ENCODE measurements around the gene LRRC1. TPM values are rescaled to one million over a fixed set of nuclear protein-coding genes. Genes with fewer than 3 reads are reported as not detected.

The LRRC1 gene
- polyA plus RNA-seq, 1 experiment = 13.9 TPM

DNA sequence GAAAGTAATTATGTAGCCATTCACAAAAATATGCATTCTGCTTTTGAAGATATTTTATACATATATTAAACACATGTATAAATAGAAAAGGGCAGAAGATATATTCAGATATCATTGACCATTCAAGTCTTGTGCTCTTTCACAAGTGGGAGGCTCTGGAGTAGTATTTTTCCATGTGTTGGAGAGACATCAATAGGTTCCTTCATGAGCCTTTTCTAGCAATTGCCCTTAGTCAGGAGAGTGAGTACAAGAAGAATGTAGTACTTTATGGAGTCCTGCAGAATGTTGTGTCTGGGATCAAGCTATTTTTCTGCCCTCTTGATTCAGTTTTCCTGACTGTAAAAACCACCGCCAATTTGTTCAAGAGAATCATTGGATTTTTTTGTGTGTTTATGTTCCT lies 117.9 kb downstream of the LRRC1 start:
- CTCF ChIA-PET = no interaction called here
- TF ChIP-seq, protein P1, sequence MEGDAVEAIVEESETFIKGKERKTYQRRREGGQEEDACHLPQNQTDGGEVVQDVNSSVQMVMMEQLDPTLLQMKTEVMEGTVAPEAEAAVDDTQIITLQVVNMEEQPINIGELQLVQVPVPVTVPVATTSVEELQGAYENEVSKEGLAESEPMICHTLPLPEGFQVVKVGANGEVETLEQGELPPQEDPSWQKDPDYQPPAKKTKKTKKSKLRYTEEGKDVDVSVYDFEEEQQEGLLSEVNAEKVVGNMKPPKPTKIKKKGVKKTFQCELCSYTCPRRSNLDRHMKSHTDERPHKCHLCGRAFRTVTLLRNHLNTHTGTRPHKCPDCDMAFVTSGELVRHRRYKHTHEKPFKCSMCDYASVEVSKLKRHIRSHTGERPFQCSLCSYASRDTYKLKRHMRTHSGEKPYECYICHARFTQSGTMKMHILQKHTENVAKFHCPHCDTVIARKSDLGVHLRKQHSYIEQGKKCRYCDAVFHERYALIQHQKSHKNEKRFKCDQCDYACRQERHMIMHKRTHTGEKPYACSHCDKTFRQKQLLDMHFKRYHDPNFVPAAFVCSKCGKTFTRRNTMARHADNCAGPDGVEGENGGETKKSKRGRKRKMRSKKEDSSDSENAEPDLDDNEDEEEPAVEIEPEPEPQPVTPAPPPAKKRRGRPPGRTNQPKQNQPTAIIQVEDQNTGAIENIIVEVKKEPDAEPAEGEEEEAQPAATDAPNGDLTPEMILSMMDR (IDR thresholded peaks at IDR 0.05; ENCODE audit: low read depth, low read length) = no peak

DNA sequence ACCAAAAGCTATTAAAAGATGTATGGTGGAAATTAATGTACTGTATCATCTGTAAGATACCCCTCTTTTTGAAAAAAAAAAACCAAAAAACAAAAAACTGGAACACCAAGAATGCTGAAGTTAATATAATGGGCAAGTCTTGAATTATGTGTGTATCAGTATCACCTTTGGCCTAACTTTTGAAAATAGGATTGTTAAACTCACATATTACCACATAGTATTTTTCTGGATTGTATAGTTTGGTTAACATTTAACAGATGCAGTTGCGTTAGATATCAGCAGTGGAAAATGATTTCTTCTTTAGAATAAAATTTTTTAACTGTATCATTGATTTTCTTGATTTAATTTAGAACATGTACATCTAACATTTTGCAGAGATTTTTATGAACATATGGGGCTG lies 118.5 kb downstream of the LRRC1 start:
- no peak overlapping the region for H3K4me3 ChIP-seq (ENCODE audit: low read depth, low read length)
- DNase-seq (ENCODE audit: low read depth, low spot score) = no peak
- no peak overlapping the region for H3K27ac ChIP-seq (ENCODE audit: low read depth, low read length)
- H3K9me3 ChIP-seq (ENCODE audit: control insufficient read depth, insufficient read depth, low read length) = no peaks in the 10 kb centered on the region
- CTCF ChIA-PET = no interaction called here
- POLR2A ChIA-PET = no interaction called here
- no peaks in the 10 kb centered on the region for H3K27me3 ChIP-seq (ENCODE audit: control insufficient read depth, insufficient read depth, low read length)
- TF ChIP-seq, protein P1 (IDR thresholded peaks at IDR 0.05; ENCODE audit: low read depth, low read length) = no peak

More for the DNA sequence above, 117.9 kb downstream of the LRRC1 start:
- POLR2A ChIA-PET = no interaction called here
- no peak for DNase-seq (ENCODE audit: low read depth, low spot score)
- Histone ChIP-seq H3K4me3 (ENCODE audit: low read depth, low read length) (no peak overlapping the region), H3K9me3 (ENCODE audit: control insufficient read depth, insufficient read depth, low read length) (no peaks in the 10 kb centered on the region), H3K27ac (ENCODE audit: low read depth, low read length) (no peak overlapping the region), H3K27me3 (ENCODE audit: control insufficient read depth, insufficient read depth, low read length) (no peaks in the 10 kb centered on the region)

DNA sequence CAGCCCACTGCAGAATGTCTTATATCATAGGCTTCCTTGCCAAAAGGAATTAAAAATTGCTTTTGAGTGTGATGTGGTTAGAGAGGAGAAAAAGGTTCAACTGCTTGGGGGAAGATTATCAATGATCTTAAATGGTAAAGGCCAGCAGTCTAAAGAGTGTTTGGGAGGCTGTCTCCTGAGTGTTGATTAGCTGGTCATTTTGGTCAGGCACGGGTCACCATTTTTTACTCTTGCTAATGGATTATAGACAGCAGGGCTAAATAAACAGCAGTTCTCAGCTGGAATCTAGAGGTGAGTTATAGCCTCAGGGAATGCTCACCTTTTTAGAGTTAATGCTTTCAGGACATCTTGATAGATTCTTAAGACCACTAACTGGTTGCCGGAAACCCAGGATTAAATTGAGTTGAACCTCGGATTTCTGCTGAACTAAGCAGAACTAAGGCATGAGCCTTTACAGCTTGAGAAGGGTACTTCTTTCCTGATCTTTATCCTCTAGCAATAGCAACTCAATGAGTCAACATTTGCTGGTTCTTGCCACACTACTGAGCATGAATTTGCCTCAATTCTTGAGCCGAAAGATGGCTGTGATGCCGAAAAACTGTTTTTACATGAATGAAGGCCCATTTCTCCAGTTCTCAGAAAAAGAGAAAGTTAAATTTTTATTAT lies 120.4 kb downstream of the LRRC1 start:
- POLR2A ChIA-PET = no interaction called here
- TF ChIP-seq, protein P1 (IDR thresholded peaks at IDR 0.05; ENCODE audit: low read depth, low read length) = no peak
- H3K27ac ChIP-seq (ENCODE audit: low read depth, low read length) = no peak overlapping the region
- no peak overlapping the region for H3K4me3 ChIP-seq (ENCODE audit: low read depth, low read length)
- no peaks in the 10 kb centered on the region for H3K9me3 ChIP-seq (ENCODE audit: control insufficient read depth, insufficient read depth, low read length)
- CTCF ChIA-PET = interaction anchor here (0.7 to 1.0 kb wide), 2 partner anchors 40 to 120 kb away, joined by 3 read pairs; partner anchors contain the start of gene LRRC1
- no peak for DNase-seq (ENCODE audit: low read depth, low spot score)
- no peaks in the 10 kb centered on the region for H3K27me3 ChIP-seq (ENCODE audit: control insufficient read depth, insufficient read depth, low read length)

DNA sequence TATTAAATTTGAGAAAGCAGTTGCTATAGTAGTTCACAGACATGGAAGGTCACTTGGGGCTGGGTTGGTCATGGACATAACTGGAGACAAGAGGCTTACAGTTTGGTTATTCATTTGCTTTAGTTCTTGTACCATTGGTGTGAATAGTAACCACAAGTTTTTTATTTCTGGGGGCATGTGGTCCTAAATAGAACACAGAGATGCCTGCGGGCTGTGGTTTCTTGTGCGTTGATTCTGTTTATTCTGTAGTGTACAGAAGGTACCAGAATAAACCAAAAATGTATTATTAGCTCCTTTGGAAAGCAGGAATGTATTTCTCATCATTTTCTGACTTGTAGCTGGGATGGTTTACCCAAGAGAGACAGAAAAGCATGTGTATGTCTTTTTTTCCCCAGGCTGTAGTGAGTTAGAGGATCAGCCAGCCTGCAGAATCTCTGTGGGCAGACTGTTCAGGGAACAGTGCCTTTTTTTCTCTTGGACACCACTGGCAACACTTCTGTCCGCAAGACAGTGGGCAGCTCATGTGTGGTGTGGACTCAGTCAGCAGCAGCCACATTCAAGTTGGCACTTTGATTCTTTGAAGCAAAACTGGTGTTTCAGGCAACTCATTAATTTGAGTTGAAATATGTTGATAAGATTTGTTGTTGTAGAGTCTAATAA lies 122.1 kb downstream of the LRRC1 start:
- no peak overlapping the region for H3K27ac ChIP-seq (ENCODE audit: low read depth, low read length)
- DNase-seq (ENCODE audit: low read depth, low spot score) = no peak
- H3K27me3 ChIP-seq (ENCODE audit: control insufficient read depth, insufficient read depth, low read length) = no peaks in the 10 kb centered on the region
- ChIA-PET POLR2A (no interaction called here), CTCF (no interaction called here)
- TF ChIP-seq, protein P1 (IDR thresholded peaks at IDR 0.05; ENCODE audit: low read depth, low read length) = no peak
- H3K9me3 ChIP-seq (ENCODE audit: control insufficient read depth, insufficient read depth, low read length) = no peaks in the 10 kb centered on the region
- H3K4me3 ChIP-seq (ENCODE audit: low read depth, low read length) = no peak overlapping the region

DNA sequence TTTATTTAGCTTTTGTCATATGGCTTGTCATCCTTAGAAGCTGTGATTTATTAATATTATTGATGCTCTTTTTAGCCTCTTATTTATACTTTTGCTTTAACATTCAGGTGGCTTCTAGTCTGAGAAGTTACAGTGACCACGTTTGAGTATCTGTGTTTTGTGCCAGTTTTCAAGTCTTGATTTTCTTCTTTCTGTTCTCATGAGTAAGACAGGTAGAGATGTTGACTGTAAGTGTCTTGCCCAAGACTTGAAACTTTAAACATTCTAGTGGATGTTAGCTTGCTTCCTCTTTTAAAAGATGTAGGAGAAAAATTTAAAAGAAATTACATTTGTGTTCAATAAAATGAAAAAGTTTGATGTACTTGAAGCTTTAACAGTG lies 122.6 kb downstream of the LRRC1 start:
- ChIA-PET CTCF (no interaction called here), POLR2A (no interaction called here)
- Histone ChIP-seq H3K27me3 (ENCODE audit: control insufficient read depth, insufficient read depth, low read length) (no peaks in the 10 kb centered on the region), H3K4me3 (ENCODE audit: low read depth, low read length) (no peak overlapping the region), H3K9me3 (ENCODE audit: control insufficient read depth, insufficient read depth, low read length) (no peaks in the 10 kb centered on the region), H3K27ac (ENCODE audit: low read depth, low read length) (no peak overlapping the region)
- DNase-seq (ENCODE audit: low read depth, low spot score) = no peak
- TF ChIP-seq, protein P1 (IDR thresholded peaks at IDR 0.05; ENCODE audit: low read depth, low read length) = no peak
